ENCODE measurements around the gene FAM222A.
"Not testable (repeated sequence)": the region's sequence is repeated elsewhere in the genome, so short reads cannot be mapped to it uniquely, and the experiment has no call there.

The FAM222A gene

GRCh38 chr12:109693653-109694600, 19.7 kb upstream of the FAM222A start:
- no peak for DNase-seq

- not testable (repeated sequence) for DNase-seq
These were observed 19.0 kb upstream of the FAM222A start for GRCh38 chr12:109694629-109695028.

GRCh38 chr12:109695416-109695815, 18.2 kb upstream of the FAM222A start:
- no peak for DNase-seq

- DNase-seq = no peak
These were observed 17.6 kb upstream of the FAM222A start for GRCh38 chr12:109695961-109696461.

GRCh38 chr12:109696485-109697269, 16.9 kb upstream of the FAM222A start:
- no peak for DNase-seq

- no peak for DNase-seq
These were observed 16.4 kb upstream of the FAM222A start for GRCh38 chr12:109697270-109697553.

GRCh38 chr12:109697877-109698468, 15.7 kb upstream of the FAM222A start:
- no peak for DNase-seq

GRCh38 chr12:109698820-109699219, 14.8 kb upstream of the FAM222A start:
- no peak for DNase-seq

- DNase-seq = no peak
These were observed 12.6 kb upstream of the FAM222A start for GRCh38 chr12:109701064-109701463.

- no peak for DNase-seq
These were observed 11.3 kb upstream of the FAM222A start for GRCh38 chr12:109702111-109702841.

GRCh38 chr12:109703684-109704083, 9.9 kb upstream of the FAM222A start:
- no peak for DNase-seq

GRCh38 chr12:109704371-109705098, 9.1 kb upstream of the FAM222A start:
- DNase-seq = no peak

- no peak for DNase-seq
These were observed 8.3 kb upstream of the FAM222A start for GRCh38 chr12:109705291-109705690.

GRCh38 chr12:109706398-109706746, 7.3 kb upstream of the FAM222A start:
- DNase-seq = no peak

- DNase-seq = no peak
These were observed 6.7 kb upstream of the FAM222A start for GRCh38 chr12:109706747-109707469.

- no peak for DNase-seq
These were observed 6.2 kb upstream of the FAM222A start for GRCh38 chr12:109707470-109707821.

GRCh38 chr12:109708939-109709338, 4.7 kb upstream of the FAM222A start:
- DNase-seq = no peak

GRCh38 chr12:109709401-109709991, 4.1 kb upstream of the FAM222A start:
- no peak for DNase-seq

- no peak for DNase-seq
These were observed 3.3 kb upstream of the FAM222A start for GRCh38 chr12:109710205-109710746.

GRCh38 chr12:109710747-109711595, 2.7 kb upstream of the FAM222A start:
- DNase-seq = no peak

All from stimulated activated naive CD4-positive, alpha-beta T cell (primary cell).